ENCODE results near the gene MICAL3. TPM values are rescaled to one million over a fixed set of nuclear protein-coding genes. Genes with fewer than 3 reads are reported as not detected.

The MICAL3 gene
- polyA plus RNA-seq, 1 donor: 36.1 TPM

DNA sequence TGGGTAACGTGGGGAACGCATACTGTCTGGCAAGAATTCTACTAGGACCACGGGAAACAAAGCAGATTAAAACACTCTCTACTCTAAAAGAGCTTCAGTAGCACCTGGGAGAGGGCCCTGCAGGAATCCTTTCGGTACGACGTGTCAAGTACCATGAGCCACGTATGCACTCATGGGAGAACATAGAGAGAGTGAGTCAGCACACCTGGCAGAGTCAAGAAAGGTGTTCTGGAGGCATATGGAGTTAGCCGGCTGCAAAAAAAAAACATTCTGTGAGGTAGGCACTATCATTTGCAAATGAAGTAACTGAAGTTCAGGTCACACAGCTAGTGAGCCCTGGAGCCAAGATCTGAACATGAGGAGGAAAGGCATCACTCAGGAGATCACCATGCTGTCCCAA is 179.0 kb downstream of the MICAL3 start:
- peak overlapping the region; percentile 56 for H3K27ac ChIP-seq (ENCODE audit: low read length)
- 100% methylated on average over 1 of the region's 8 CpGs for WGBS (ENCODE audit: insufficient coverage, low lambda C conversion rate)

DNA sequence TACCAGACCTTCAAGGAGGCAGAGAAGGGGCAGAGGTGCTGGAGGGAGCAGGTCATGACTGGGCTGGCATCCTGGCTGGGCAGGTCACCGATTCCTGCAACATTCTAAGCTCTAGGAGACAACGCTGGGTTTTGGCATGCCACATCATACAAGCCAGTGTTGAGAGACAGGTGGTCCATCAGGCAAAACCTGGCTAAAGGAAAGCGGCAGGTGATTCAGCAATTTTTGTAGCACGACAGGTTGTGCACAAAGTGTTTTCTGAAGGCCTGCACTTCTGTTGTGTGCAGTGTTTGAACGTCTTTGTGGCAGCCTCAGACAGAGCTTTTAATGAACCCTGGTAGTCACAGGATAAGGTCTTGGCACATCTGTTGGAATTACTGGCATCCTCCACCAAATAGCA is 180.2 kb downstream of the MICAL3 start:
- Histone ChIP-seq H3K27ac (ENCODE audit: low read length) (no peak overlapping the region), H3K9me3 (ENCODE audit: control insufficient read depth, low read depth, low read length) (no peaks in the 10 kb centered on the region), H3K4me1 (ENCODE audit: control insufficient read depth, insufficient read depth, low read length) (peaks cover 22% of the 10 kb centered on the region), H3K36me3 (ENCODE audit: control insufficient read depth, insufficient read depth, low read length) (peaks cover 30% of the 10 kb centered on the region), H3K4me3 (ENCODE audit: low read length) (no peak overlapping the region), H3K27me3 (ENCODE audit: control insufficient read depth, insufficient read depth, low read length) (no peaks in the 10 kb centered on the region)
- DNase-seq: no peak
- no CpG with 5 or more reads among the region's 5 CpGs for WGBS (ENCODE audit: insufficient coverage, low lambda C conversion rate)

More for the DNA sequence above, 179.0 kb downstream of the MICAL3 start:
- no peak for DNase-seq
- H3K4me1 ChIP-seq (ENCODE audit: control insufficient read depth, insufficient read depth, low read length): peaks cover 22% of the 10 kb centered on the region
- H3K4me3 ChIP-seq (ENCODE audit: low read length): no peak overlapping the region
- H3K9me3 ChIP-seq (ENCODE audit: control insufficient read depth, low read depth, low read length): no peaks in the 10 kb centered on the region
- H3K36me3 ChIP-seq (ENCODE audit: control insufficient read depth, insufficient read depth, low read length): peaks cover 27% of the 10 kb centered on the region
- H3K27me3 ChIP-seq (ENCODE audit: control insufficient read depth, insufficient read depth, low read length): no peaks in the 10 kb centered on the region

DNA sequence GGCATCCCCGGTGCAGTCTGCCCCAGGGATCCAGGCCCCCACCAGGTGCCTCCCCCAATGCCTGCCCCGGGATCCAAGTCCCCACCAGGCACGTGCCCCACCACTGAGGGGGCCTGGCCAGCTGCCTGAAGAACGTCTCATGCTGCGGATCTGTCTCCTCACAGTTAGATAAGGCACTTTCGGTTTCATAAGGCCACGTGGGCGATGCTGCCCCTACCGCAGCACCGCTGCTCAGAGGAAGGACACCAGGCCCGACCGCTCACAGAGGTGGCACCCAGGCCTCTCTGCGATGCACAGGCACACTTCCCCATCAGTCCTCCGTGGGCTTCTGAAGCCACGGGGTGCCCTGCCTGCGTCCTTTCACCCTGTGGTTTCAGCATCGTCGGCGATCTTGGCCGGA is 182.0 kb downstream of the MICAL3 start:
- Histone ChIP-seq H3K4me3 (ENCODE audit: low read length) (no peak overlapping the region), H3K36me3 (ENCODE audit: control insufficient read depth, insufficient read depth, low read length) (peaks cover 42% of the 10 kb centered on the region), H3K4me1 (ENCODE audit: control insufficient read depth, insufficient read depth, low read length) (peaks cover 19% of the 10 kb centered on the region), H3K27me3 (ENCODE audit: control insufficient read depth, insufficient read depth, low read length) (no peaks in the 10 kb centered on the region), H3K27ac (ENCODE audit: low read length) (peak overlapping the region; percentile 27), H3K9me3 (ENCODE audit: control insufficient read depth, low read depth, low read length) (no peaks in the 10 kb centered on the region)
- peak; percentile 73 to 90 for DNase-seq
- no CpG with 5 or more reads among the region's 20 CpGs for WGBS (ENCODE audit: insufficient coverage, low lambda C conversion rate)

DNA sequence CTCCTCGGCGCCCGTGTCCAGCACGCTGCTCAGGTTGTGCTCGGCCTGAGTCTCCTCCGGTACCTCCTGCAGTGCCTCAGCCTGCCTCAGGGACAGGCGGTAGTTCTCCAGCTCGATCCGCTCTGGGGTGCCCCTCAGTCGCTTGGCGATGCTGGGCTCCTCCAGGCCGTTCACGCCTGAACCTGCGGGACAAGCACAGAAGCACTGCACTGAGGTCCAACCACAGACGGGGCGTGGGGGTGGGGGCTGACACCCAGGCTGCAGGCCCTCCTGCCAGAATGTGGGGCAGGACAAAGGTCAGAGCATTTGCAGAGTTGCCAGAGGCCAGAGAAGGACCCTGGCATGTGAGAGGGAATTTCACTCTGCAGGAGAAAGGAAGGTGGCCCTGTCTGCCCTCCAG is 182.5 kb downstream of the MICAL3 start:
- peak overlapping the region; percentile 27 for H3K27ac ChIP-seq (ENCODE audit: low read length)
- H3K4me3 ChIP-seq (ENCODE audit: low read length): no peak overlapping the region
- H3K27me3 ChIP-seq (ENCODE audit: control insufficient read depth, insufficient read depth, low read length): no peaks in the 10 kb centered on the region
- no peaks in the 10 kb centered on the region for H3K9me3 ChIP-seq (ENCODE audit: control insufficient read depth, low read depth, low read length)
- peak in 1 of 2 donors; percentile 55 for DNase-seq
- peaks cover 17% of the 10 kb centered on the region for H3K4me1 ChIP-seq (ENCODE audit: control insufficient read depth, insufficient read depth, low read length)
- peaks cover 44% of the 10 kb centered on the region for H3K36me3 ChIP-seq (ENCODE audit: control insufficient read depth, insufficient read depth, low read length)
- no CpG with 5 or more reads among the region's 16 CpGs for WGBS (ENCODE audit: insufficient coverage, low lambda C conversion rate)

DNA sequence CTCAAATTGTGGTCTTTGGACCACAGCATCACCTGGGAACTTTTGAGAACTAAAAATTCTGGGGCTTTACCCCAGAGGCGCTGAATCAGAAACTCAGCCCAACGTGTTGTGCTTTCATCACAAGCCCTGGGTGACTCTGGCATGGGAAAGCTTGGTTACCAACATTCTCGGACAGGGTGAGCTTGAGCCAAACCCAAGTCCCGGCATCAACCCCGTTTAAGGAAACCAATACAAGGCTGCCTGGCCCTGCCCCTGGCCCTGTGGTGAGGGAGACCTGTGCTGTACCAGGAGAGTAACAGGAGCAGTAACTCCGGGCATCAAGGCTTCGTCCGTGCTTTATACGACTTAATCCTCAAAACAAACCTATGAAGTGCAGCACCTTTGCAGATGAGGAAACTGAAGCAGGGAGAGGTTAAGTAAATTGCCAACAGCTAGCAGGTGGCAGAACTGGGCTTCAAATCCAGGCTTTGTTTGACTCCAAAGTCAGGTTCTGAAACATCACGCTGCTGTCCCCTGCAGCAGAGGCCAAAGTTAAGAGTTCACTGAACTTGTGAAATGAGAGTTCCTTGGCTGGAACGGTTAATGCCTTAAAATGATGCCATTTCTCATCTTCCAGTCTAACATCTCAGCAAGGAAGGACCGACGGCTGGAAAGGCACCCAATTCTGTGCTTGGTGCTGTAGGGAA is 186.0 kb downstream of the MICAL3 start:
- Histone ChIP-seq H3K27ac (ENCODE audit: low read length) (no peak overlapping the region), H3K4me3 (ENCODE audit: low read length) (no peak overlapping the region), H3K4me1 (ENCODE audit: control insufficient read depth, insufficient read depth, low read length) (peaks cover 14% of the 10 kb centered on the region), H3K27me3 (ENCODE audit: control insufficient read depth, insufficient read depth, low read length) (no peaks in the 10 kb centered on the region), H3K36me3 (ENCODE audit: control insufficient read depth, insufficient read depth, low read length) (peaks cover 57% of the 10 kb centered on the region), H3K9me3 (ENCODE audit: control insufficient read depth, low read depth, low read length) (no peaks in the 10 kb centered on the region)
- DNase-seq: no peak
- no CpG with 5 or more reads among the region's 13 CpGs for WGBS (ENCODE audit: insufficient coverage, low lambda C conversion rate)

- Histone ChIP-seq H3K9me3 (ENCODE audit: control insufficient read depth, low read depth, low read length) (no peaks in the 10 kb centered on the region), H3K4me3 (ENCODE audit: low read length) (no peak overlapping the region), H3K27ac (ENCODE audit: low read length) (no peak overlapping the region), H3K36me3 (ENCODE audit: control insufficient read depth, insufficient read depth, low read length) (peaks cover 67% of the 10 kb centered on the region), H3K4me1 (ENCODE audit: control insufficient read depth, insufficient read depth, low read length) (peaks cover 8% of the 10 kb centered on the region), H3K27me3 (ENCODE audit: control insufficient read depth, insufficient read depth, low read length) (no peaks in the 10 kb centered on the region)
- no CpG with 5 or more reads among the region's 14 CpGs for WGBS (ENCODE audit: insufficient coverage, low lambda C conversion rate)
- no peak for DNase-seq
Measured at GRCh38 chr22:17836992-17837742, 187.2 kb downstream of the MICAL3 start.

- Histone ChIP-seq H3K27ac (ENCODE audit: low read length) (no peak overlapping the region), H3K36me3 (ENCODE audit: control insufficient read depth, insufficient read depth, low read length) (peaks cover 72% of the 10 kb centered on the region), H3K4me1 (ENCODE audit: control insufficient read depth, insufficient read depth, low read length) (no peaks in the 10 kb centered on the region), H3K4me3 (ENCODE audit: low read length) (no peak overlapping the region), H3K9me3 (ENCODE audit: control insufficient read depth, low read depth, low read length) (peaks cover 4% of the 10 kb centered on the region), H3K27me3 (ENCODE audit: control insufficient read depth, insufficient read depth, low read length) (no peaks in the 10 kb centered on the region)
- WGBS (ENCODE audit: insufficient coverage, low lambda C conversion rate): 100% methylated on average over 1 of the region's 6 CpGs
- DNase-seq: no peak
Measured at GRCh38 chr22:17835256-17835655, 189.1 kb downstream of the MICAL3 start.

DNA sequence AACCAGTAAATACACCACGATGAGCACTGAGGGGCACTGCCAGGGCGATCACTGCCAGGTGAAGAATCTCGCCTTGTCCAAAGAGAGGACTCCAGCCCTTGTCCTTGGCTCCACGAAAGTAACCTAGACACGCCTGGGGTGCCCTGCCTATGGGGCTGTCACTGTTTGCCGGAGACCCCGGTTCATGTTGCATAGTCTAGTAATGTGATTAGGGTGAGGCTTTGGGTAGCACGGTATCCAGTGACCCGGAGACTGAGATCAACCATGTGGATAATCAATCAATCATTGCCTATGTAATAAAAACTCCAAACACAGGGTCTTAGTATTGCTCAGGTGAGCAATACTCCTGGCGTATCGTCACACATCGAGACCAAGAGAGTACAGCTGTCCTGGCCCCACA is 190.9 kb downstream of the MICAL3 start:
- WGBS (ENCODE audit: insufficient coverage, low lambda C conversion rate): no CpG with 5 or more reads among the region's 12 CpGs
- no peak overlapping the region for H3K27ac ChIP-seq (ENCODE audit: low read length)
- peaks cover 73% of the 10 kb centered on the region for H3K36me3 ChIP-seq (ENCODE audit: control insufficient read depth, insufficient read depth, low read length)

DNA sequence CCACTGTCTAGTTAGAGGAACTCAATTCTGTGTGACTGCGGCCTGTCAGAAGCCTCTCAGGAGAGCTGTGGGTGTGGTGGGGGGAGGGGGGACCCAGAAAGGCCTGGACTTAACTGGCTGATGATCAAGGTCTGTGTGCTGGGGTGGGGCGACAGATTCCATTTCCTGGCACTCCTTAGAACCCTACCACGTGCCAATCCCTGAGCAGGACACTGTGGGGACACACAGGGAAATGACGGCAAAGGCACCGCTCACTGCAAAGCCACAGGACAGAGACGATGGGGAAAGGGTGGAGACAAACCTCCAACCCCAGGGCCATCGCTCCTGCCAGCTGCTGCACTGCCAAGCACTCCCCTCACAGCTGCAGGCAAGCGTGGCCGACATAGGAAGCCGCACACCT is 191.7 kb downstream of the MICAL3 start:
- peaks cover 4% of the 10 kb centered on the region for H3K9me3 ChIP-seq (ENCODE audit: control insufficient read depth, low read depth, low read length)
- no peak overlapping the region for H3K4me3 ChIP-seq (ENCODE audit: low read length)
- no peak overlapping the region for H3K27ac ChIP-seq (ENCODE audit: low read length)
- H3K4me1 ChIP-seq (ENCODE audit: control insufficient read depth, insufficient read depth, low read length): peaks cover 4% of the 10 kb centered on the region
- DNase-seq: no peak
- H3K27me3 ChIP-seq (ENCODE audit: control insufficient read depth, insufficient read depth, low read length): no peaks in the 10 kb centered on the region
- WGBS (ENCODE audit: insufficient coverage, low lambda C conversion rate): no CpG with 5 or more reads among the region's 10 CpGs
- peaks cover 72% of the 10 kb centered on the region for H3K36me3 ChIP-seq (ENCODE audit: control insufficient read depth, insufficient read depth, low read length)

More for the DNA sequence above, 190.9 kb downstream of the MICAL3 start:
- H3K4me3 ChIP-seq (ENCODE audit: low read length): no peak overlapping the region
- no peaks in the 10 kb centered on the region for H3K27me3 ChIP-seq (ENCODE audit: control insufficient read depth, insufficient read depth, low read length)
- no peak for DNase-seq
- H3K4me1 ChIP-seq (ENCODE audit: control insufficient read depth, insufficient read depth, low read length): peaks cover 4% of the 10 kb centered on the region
- H3K9me3 ChIP-seq (ENCODE audit: control insufficient read depth, low read depth, low read length): peaks cover 4% of the 10 kb centered on the region

- H3K9me3 ChIP-seq (ENCODE audit: control insufficient read depth, low read depth, low read length): peaks cover 4% of the 10 kb centered on the region
- H3K27me3 ChIP-seq (ENCODE audit: control insufficient read depth, insufficient read depth, low read length): no peaks in the 10 kb centered on the region
- H3K27ac ChIP-seq (ENCODE audit: low read length): no peak overlapping the region
- peaks cover 4% of the 10 kb centered on the region for H3K4me1 ChIP-seq (ENCODE audit: control insufficient read depth, insufficient read depth, low read length)
- DNase-seq: no peak
- H3K36me3 ChIP-seq (ENCODE audit: control insufficient read depth, insufficient read depth, low read length): peaks cover 74% of the 10 kb centered on the region
- 100% methylated on average over 1 of the region's 17 CpGs for WGBS (ENCODE audit: insufficient coverage, low lambda C conversion rate)
- no peak overlapping the region for H3K4me3 ChIP-seq (ENCODE audit: low read length)
Measured at GRCh38 chr22:17831501-17832251, 192.7 kb downstream of the MICAL3 start.
